HepG2 (cell line): ENCODE measurements around the gene SDCCAG8. TPM values are rescaled to one million over a fixed set of nuclear protein-coding genes. Genes with fewer than 3 reads are reported as not detected.

Source experiments
- ATAC-seq: fragments of 200-7000 bp; cut with Tn5 transposase; 3 replicates; pipeline ENCODE4 v1.9.1; 2020; ENCODE audit warnings: mild to moderate bottlenecking, moderate library complexity
- BruUV-seq: library from RNA; stranded (reverse); fragments of 400-500 nt; replicated peaks from 2 replicates; lab custom pipeline; 2021; lab: Mats Ljungman, UMichigan
- CTCF ChIA-PET: fragments of 300-600 bp; formaldehyde crosslinking; extraction: SDS; loops from one replicate; lab custom pipeline; 2021; ENCODE audit warnings: low total read pairs, inconsistent platforms, low intra/inter-chr PET ratio; lab: Yijun Ruan, JAX
- POLR2A ChIA-PET: fragments of 350-600 bp; sonication (Branson Sonifier 250); formaldehyde crosslinking; loops from one replicate; lab custom pipeline; 2020; ENCODE audit warnings: antibody characterized with exemption, inconsistent platforms; lab: Yijun Ruan, JAX
- DNase-seq: peaks from one replicate; pipeline ENCODE4 v3.0.0-alpha.2; 2015; ENCODE audit warnings: low spot score
- FAIRE-seq: peaks from 3 replicates; lab custom pipeline; 2011; peaks lifted over from hg19 to GRCh38; lab: Jason Lieb, UNC
- H2AFZ ChIP-seq: one replicate; pipeline ENCODE4 v1.6.1; 2011; ENCODE audit warnings: low read length, inconsistent platforms
- H3K27ac ChIP-seq: fragments of 300-600 bp; 3 replicates; pipeline ENCODE4 v1.8.0; 2011; ENCODE audit warnings: mixed run types, mild to moderate bottlenecking, mixed read lengths, low read length, inconsistent platforms; ENCODE audit not compliant: insufficient read depth; ENCODE audit errors: extremely low read length
- H3K27me3 ChIP-seq, 2 experiments: fragments of 200-600 bp in 1 of 2; 2 replicates in 1 of 2; 3 replicates in 1 of 2; pipeline versions ENCODE4 v1.6.0 to v1.8.0; 2011; ENCODE audit warnings: low read length in 2 of 2, mild to moderate bottlenecking in 2 of 2, moderate library complexity in 2 of 2, inconsistent platforms in 1 of 2; ENCODE audit not compliant: insufficient read depth in 2 of 2, control insufficient read depth in 1 of 2
- H3K36me3 ChIP-seq, 2 experiments: fragments of 200-600 bp in 1 of 2; replicated peaks in 1 of 2; 2 replicates in 1 of 2; 3 replicates in 1 of 2; pipeline versions ENCODE4 v1.5.1 to v1.8.0; 2011; ENCODE audit warnings: low read length in 2 of 2, inconsistent platforms in 1 of 2; ENCODE audit not compliant: insufficient read depth in 2 of 2, control insufficient read depth in 1 of 2
- H3K4me1 ChIP-seq: 2 replicates; pipeline ENCODE4 v1.5.1; 2012; ENCODE audit warnings: low read length, inconsistent platforms; ENCODE audit not compliant: insufficient read depth
- H3K4me2 ChIP-seq: 2 replicates; pipeline ENCODE4 v1.6.0; 2011; ENCODE audit warnings: low read depth, low read length, inconsistent platforms
- H3K4me3 ChIP-seq, 3 experiments: fragments of 200-600 bp in 1 of 3; sonication (generic), shearing (Covaris generic) in 1 of 3; replicated peaks in 1 of 3; 2 replicates each; pipeline ENCODE4 v1.5.1; 2011 to 2016; ENCODE audit warnings: low read length in 3 of 3, inconsistent platforms in 2 of 3, low read depth in 2 of 3, mild to moderate bottlenecking in 2 of 3, control low read depth in 1 of 3, mixed read lengths in 1 of 3; ENCODE audit not compliant: insufficient read depth in 1 of 3
- H3K79me2 ChIP-seq: one replicate; pipeline ENCODE4 v1.6.1; 2011; ENCODE audit warnings: low read length, inconsistent platforms; ENCODE audit not compliant: insufficient read depth
- H3K9ac ChIP-seq: 2 replicates; pipeline ENCODE4 v1.6.0; 2011; ENCODE audit warnings: mild to moderate bottlenecking, low read depth, low read length, inconsistent platforms; ENCODE audit not compliant: insufficient read depth
- H3K9me3 ChIP-seq: 2 replicates; pipeline ENCODE4 v1.5.1; 2012; ENCODE audit warnings: mild to moderate bottlenecking, low read length
- H4K20me1 ChIP-seq: 2 replicates; pipeline ENCODE4 v1.6.0; 2011; ENCODE audit warnings: inconsistent platforms, mild to moderate bottlenecking, low read length, moderate library complexity; ENCODE audit not compliant: insufficient read depth
- FIP1L1 ChIP-seq: fragments of 200-400 bp; formaldehyde crosslinking; IDR thresholded peaks from 2 replicates; pipeline ENCODE4 v1.6.1; 2018; ENCODE audit warnings: low read depth, mild to moderate bottlenecking, low read length, moderate library complexity, borderline replicate concordance; ENCODE audit not compliant: insufficient read depth
- PCBP1 ChIP-seq: fragments of 200-400 bp; formaldehyde crosslinking; IDR thresholded peaks from 2 replicates; pipeline ENCODE4 v1.6.1; 2017; ENCODE audit warnings: mild to moderate bottlenecking, low read depth, low read length, borderline replicate concordance
- PHF20 ChIP-seq: sonication (generic); formaldehyde crosslinking; IDR thresholded peaks from 2 replicates; pipeline ENCODE4 v1.5.0; 2020; ENCODE audit warnings: mild to moderate bottlenecking, missing genetic modification reagents
- SAFB2 ChIP-seq: sonication (generic); formaldehyde crosslinking; IDR thresholded peaks from 2 replicates; pipeline ENCODE4 v1.5.1; 2020; ENCODE audit warnings: missing genetic modification reagents, low read depth, mild to moderate bottlenecking, borderline replicate concordance
- ZFP37 ChIP-seq: sonication (generic); formaldehyde crosslinking; IDR thresholded peaks from 2 replicates; pipeline ENCODE4 v1.4.0; 2020; ENCODE audit warnings: missing genetic modification reagents, borderline replicate concordance
- ZNF121 ChIP-seq: sonication (generic); formaldehyde crosslinking; IDR thresholded peaks from 2 replicates; pipeline ENCODE4 v1.5.0; 2020; ENCODE audit warnings: mild to moderate bottlenecking, missing genetic modification reagents
- ZNF138 ChIP-seq: sonication (generic); formaldehyde crosslinking; IDR thresholded peaks from 2 replicates; pipeline ENCODE4 v1.5.0; 2020; ENCODE audit warnings: mild to moderate bottlenecking, low read depth, missing genetic modification reagents
- ZNF263 ChIP-seq: sonication (generic); formaldehyde crosslinking; IDR thresholded peaks from 2 replicates; pipeline ENCODE4 v1.4.0; 2020; ENCODE audit warnings: missing genetic modification reagents
- ZNF558 ChIP-seq: sonication (generic); formaldehyde crosslinking; IDR thresholded peaks from 2 replicates; pipeline ENCODE4 v1.9.0; 2022; ENCODE audit warnings: mild to moderate bottlenecking, missing genetic modification reagents, borderline replicate concordance
- WGBS: methylation state at CpG from one replicate; pipeline ENCODE4 v1.1.6; 2017; ENCODE audit warnings: low lambda C conversion rate; 5-methylcytosine and 5-hydroxymethylcytosine counted together
- in situ Hi-C: cut with HindIII; loops from 2 replicates; pipeline ENCODE4 v1.10.0; 2017; ENCODE audit warnings: low pct_unique_long_range_greater_than_20kb; ENCODE audit not compliant: extremely low pct_ligation_motif_present
- intact Hi-C: fragments of 100-400 bp; cut with micrococcal nuclease; formaldehyde crosslinking; loops from one replicate; pipeline ENCODE4 v1.10.0; 2022; ENCODE audit not compliant: unreplicated experiment
- polyA plus RNA-seq, 8 experiments: library from polyadenylated mRNA; depleted of rRNA in 3 of 8; stranded (reverse) in 7 of 8; unstranded in 1 of 8; fragments of >200 nt; fragmentation: Illumina TruSeq in 4 of 8; extraction: Trizol in 4 of 8; gene quantifications; 2 replicates each; pipeline versions ENCODE4 v1.2.1 to v1.2.3, GENCODE V29; 2011 to 2016; ENCODE audit warnings: low read depth in 4 of 8, missing spikeins in 1 of 8, mixed read lengths in 1 of 8; ENCODE audit not compliant: insufficient read depth in 1 of 8
- total RNA-seq, 5 experiments: library from RNA; depleted of rRNA; stranded (reverse); fragments of >200 nt; fragmentation: Illumina TruSeq; extraction: Trizol; gene quantifications; 2 replicates each; pipeline ENCODE4 v1.2.3, GENCODE V29; 2016; ENCODE audit warnings: low read depth in 1 of 5
- TF ChIP-seq, protein P1 (sequence below): sonication (generic); formaldehyde crosslinking; IDR thresholded peaks from 2 replicates; pipeline ENCODE4 v1.8.0; 2023; ENCODE audit warnings: mild to moderate bottlenecking, missing genetic modification reagents

SDCCAG8 gene
- total and polyA plus RNA-seq, 2 of the 13 experiments (the other 11 are each of a cell fraction or from before 2014, with no cell fraction given) = 9.5 to 13.4 TPM

DNA sequence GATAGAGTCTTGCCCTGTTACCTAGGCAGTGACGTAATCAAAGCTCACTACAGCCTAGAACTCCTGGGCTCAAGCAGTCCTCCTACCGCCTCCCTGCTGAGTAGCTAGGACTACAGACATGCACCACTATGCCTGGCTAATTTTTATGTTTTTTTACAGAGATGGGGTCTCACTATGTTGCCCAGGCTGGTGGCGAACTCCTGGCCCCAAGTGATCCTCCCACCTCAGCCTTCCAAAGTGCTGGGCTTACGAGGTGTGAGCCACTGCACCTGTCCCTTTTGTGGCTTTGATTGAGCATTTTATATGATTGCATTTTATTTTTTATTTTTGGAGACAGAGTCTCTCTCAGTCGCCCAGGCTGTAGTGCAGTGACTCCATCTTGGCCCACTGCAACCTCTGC lies 25.8 kb downstream of the SDCCAG8 start:
- Histone ChIP-seq H2AFZ (no peak overlapping the region), H3K79me2 (no peaks in the 10 kb centered on the region), H3K4me3 (no peak overlapping the region), H3K9ac (no peak overlapping the region), H3K27ac (no peak overlapping the region), H3K4me2 (no peak overlapping the region), H3K36me3 (no peaks in the 10 kb centered on the region), H4K20me1 (no peaks in the 10 kb centered on the region), H3K4me1 (no peaks in the 10 kb centered on the region), H3K9me3 (no peaks in the 10 kb centered on the region), H3K27me3 (no peaks in the 10 kb centered on the region)
- intact Hi-C loops = no loop called here
- BruUV-seq = no TSS peak
- WGBS = 94% methylated on average over 5 of the region's 5 CpGs
- TF ChIP-seq FIP1L1 (no peak), SAFB2 (CRISPR knock-in tag) (no peak), ZNF121 (CRISPR knock-in tag) (0 out of 2 replicates have a peak, but pooled peaks have one; percentile 35)
- DNase-seq (no peak), FAIRE-seq (no peak), ATAC-seq (no peak)
- in situ Hi-C loops = no loop called here
- POLR2A ChIA-PET = no interaction called here
- CTCF ChIA-PET = no interaction called here

DNA sequence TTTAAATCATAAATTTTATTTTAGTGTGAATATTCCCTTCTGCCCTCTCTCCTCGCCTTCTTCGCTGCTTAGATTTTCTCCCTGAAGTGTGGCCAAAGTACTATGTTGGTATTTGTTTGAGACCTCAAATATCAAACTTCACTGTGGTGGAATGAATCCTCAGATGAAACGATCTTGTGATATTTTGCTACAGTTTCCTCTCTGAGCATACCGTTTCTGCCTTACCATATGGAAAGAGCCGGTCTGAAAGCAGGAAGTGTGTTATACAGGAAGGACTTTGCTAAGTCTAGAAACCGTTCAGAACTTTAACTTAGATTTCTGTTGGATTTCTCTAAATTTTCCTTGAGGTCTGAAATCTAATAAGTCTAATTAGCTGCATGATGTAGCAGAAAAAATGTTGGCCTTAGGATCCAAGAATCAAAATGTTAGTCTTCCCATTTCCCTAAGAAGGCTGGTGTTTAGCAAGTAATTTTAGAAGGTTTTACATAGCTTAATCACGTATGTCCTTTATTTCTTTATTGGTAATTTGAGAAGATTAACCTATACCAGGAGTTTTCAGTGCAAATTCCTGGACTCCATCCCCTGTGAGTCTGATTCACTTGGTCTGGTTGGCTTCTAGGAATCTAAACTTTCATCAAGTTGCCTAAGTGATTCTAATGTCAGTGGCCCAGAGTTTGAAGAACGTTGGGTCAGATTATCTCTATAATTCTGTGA lies 30.7 kb downstream of the SDCCAG8 start:
- H3K9me3 ChIP-seq = no peaks in the 10 kb centered on the region
- no peak overlapping the region for H3K27ac ChIP-seq
- DNase-seq (no peak), FAIRE-seq (no peak), ATAC-seq (no peak)
- intact Hi-C loops = no loop called here
- H3K27me3 ChIP-seq = no peaks in the 10 kb centered on the region
- no TSS peak for BruUV-seq
- CTCF ChIA-PET = no interaction called here
- no peaks in the 10 kb centered on the region; a peak in 1 of 5 replicates for H3K36me3 ChIP-seq
- H3K9ac ChIP-seq = no peak overlapping the region
- no peak overlapping the region for H2AFZ ChIP-seq
- in situ Hi-C loops = no loop called here
- no peaks in the 10 kb centered on the region for H4K20me1 ChIP-seq
- no peaks in the 10 kb centered on the region for H3K79me2 ChIP-seq
- POLR2A ChIA-PET = no interaction called here
- H3K4me3 ChIP-seq = no peak overlapping the region
- WGBS = 91% methylated on average over 8 of the region's 8 CpGs
- no peaks in the 10 kb centered on the region for H3K4me1 ChIP-seq
- TF ChIP-seq ZNF138 (CRISPR knock-in tag) (no peak), PHF20 (CRISPR knock-in tag) (no peak), ZFP37 (no peak), PCBP1 (no peak), ZNF558 (CRISPR knock-in tag) (no peak), ZNF263 (no peak)
- TF ChIP-seq, protein P1, sequence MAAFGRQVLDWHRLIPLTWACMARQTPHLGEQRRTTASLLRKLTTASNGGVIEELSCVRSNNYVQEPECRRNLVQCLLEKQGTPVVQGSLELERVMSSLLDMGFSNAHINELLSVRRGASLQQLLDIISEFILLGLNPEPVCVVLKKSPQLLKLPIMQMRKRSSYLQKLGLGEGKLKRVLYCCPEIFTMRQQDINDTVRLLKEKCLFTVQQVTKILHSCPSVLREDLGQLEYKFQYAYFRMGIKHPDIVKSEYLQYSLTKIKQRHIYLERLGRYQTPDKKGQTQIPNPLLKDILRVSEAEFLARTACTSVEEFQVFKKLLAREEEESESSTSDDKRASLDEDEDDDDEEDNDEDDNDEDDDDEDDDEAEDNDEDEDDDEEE = no peak
- H3K4me2 ChIP-seq = no peak overlapping the region
